ENCODE results near the gene CLMN. TPM values are rescaled to one million over a fixed set of nuclear protein-coding genes. Genes with fewer than 3 reads are reported as not detected.

CLMN gene
- polyA plus RNA-seq, 3 donors = 22.0 to 33.7 (median 23.2) TPM

- Histone ChIP-seq H3K27ac (ENCODE audit: low read depth in 1 of 2, low read length in 2 of 2) (no peak overlapping the region), H3K9me3 (replicated peaks in 1 of 2; ENCODE audit: control insufficient read depth in 1 of 2, insufficient read depth in 1 of 2, low read length in 2 of 2) (no peaks in the 10 kb centered on the region), H3K27me3 (ENCODE audit: control insufficient read depth in 2 of 2, insufficient read depth in 2 of 2, low read length in 2 of 2) (no peaks in the 10 kb centered on the region), H3K36me3 (replicated peaks in 1 of 2; ENCODE audit: control insufficient read depth in 1 of 2, insufficient read depth in 2 of 2, low read length in 2 of 2) (no peaks in the 10 kb centered on the region), H3K4me1 (ENCODE audit: control insufficient read depth in 1 of 2, insufficient read depth in 2 of 2, low read length in 2 of 2) (no peaks in the 10 kb centered on the region), H3K79me2 (ENCODE audit: insufficient read depth, low read length) (no peaks in the 10 kb centered on the region), H2AFZ (ENCODE audit: insufficient read depth, low read depth, low read length, poor library complexity, severe bottlenecking) (no peak overlapping the region), H3K4me3 (replicated peaks in 1 of 3; ENCODE audit: low read depth in 2 of 3, low read length in 3 of 3) (no peak overlapping the region), H4K20me1 (ENCODE audit: insufficient read depth, low read length) (peaks cover 85% of the 10 kb centered on the region), H3K4me2 (replicated peaks; ENCODE audit: extremely low read depth, low read length, poor library complexity, severe bottlenecking) (no peak overlapping the region), H3K9ac (ENCODE audit: insufficient read depth, low read length, poor library complexity, severe bottlenecking) (no peak overlapping the region)
- WGBS (ENCODE audit: insufficient coverage) = 96% methylated on average over 4 of the region's 5 CpGs
- no peak for DNase-seq
- Mint-ChIP-seq H3K4me3 (no peak overlapping the region), H3K4me1 (peaks cover 8% of the 10 kb centered on the region), H3K36me3 (peaks cover 0 to 6% of the 10 kb centered on the region in 2 donors), H3K27ac (peak overlapping the region in 2 of 7 donors; percentile 11 to 38), H3K9me3 (peaks cover 0 to 2% (median 0%) of the 10 kb centered on the region in 7 donors), H3K27me3 (ENCODE audit: low read depth in 3 of 3) (peaks cover 0 to 2% (median 1%) of the 10 kb centered on the region in 3 donors)
- TF ChIP-seq CTCF (IDR thresholded peaks at IDR 0.05) = no peak
- intact Hi-C loops (cut with micrococcal nuclease) = no loop called here
Observed at GRCh38 chr14:95272057-95272456, 47.7 kb downstream of the CLMN start.

DNA sequence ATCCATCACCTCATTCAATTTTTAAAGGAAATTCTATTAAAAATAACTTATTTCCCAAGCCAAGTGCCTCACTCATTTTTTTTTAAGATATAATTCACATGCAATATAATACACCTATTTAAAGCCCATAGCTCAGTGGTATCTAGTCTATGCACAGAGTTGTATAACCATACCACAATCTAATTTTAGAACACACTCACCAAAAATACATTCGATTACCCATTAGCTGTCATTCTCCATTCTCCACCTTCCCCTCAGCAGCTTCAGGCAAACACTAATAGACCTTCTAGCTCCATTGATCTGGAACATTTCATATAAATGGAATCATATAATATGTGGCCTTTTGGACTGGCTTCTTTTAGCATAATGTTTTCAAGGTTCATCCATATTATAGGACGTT, 49.5 kb downstream of the CLMN start:
- no peak overlapping the region for H3K9ac ChIP-seq (ENCODE audit: insufficient read depth, low read length, poor library complexity, severe bottlenecking)
- no peak for TF ChIP-seq CTCF (IDR thresholded peaks at IDR 0.05)
- no peak overlapping the region for H3K4me2 ChIP-seq (replicated peaks; ENCODE audit: extremely low read depth, low read length, poor library complexity, severe bottlenecking)
- H3K4me1 ChIP-seq (ENCODE audit: control insufficient read depth in 1 of 2, insufficient read depth in 2 of 2, low read length in 2 of 2) = peaks cover 10 to 11% of the 10 kb centered on the region in 2 donors
- Mint-ChIP-seq H3K36me3 (peaks cover 0 to 6% of the 10 kb centered on the region in 2 donors), H3K9me3 (peaks cover 0 to 2% (median 0%) of the 10 kb centered on the region in 7 donors), H3K4me3 (no peak overlapping the region), H3K27ac (no peak overlapping the region), H3K27me3 (ENCODE audit: low read depth in 3 of 3) (peaks cover 0 to 3% (median 0%) of the 10 kb centered on the region in 3 donors), H3K4me1 (peaks cover 25% of the 10 kb centered on the region)
- WGBS (ENCODE audit: insufficient coverage) = no CpG with 5 or more reads among the region's 2 CpGs
- no peak for DNase-seq
- H3K27me3 ChIP-seq (ENCODE audit: control insufficient read depth in 2 of 2, insufficient read depth in 2 of 2, low read length in 2 of 2) = no peaks in the 10 kb centered on the region
- intact Hi-C loops (cut with micrococcal nuclease) = no loop called here
- no peaks in the 10 kb centered on the region for H3K79me2 ChIP-seq (ENCODE audit: insufficient read depth, low read length)
- no peak overlapping the region for H2AFZ ChIP-seq (ENCODE audit: insufficient read depth, low read depth, low read length, poor library complexity, severe bottlenecking)
- H4K20me1 ChIP-seq (ENCODE audit: insufficient read depth, low read length) = peaks cover 82% of the 10 kb centered on the region
- H3K36me3 ChIP-seq (replicated peaks in 1 of 2; ENCODE audit: control insufficient read depth in 1 of 2, insufficient read depth in 2 of 2, low read length in 2 of 2) = no peaks in the 10 kb centered on the region
- H3K27ac ChIP-seq (ENCODE audit: low read depth in 1 of 2, low read length in 2 of 2) = no peak overlapping the region
- no peaks in the 10 kb centered on the region for H3K9me3 ChIP-seq (replicated peaks in 1 of 2; ENCODE audit: control insufficient read depth in 1 of 2, insufficient read depth in 1 of 2, low read length in 2 of 2)
- H3K4me3 ChIP-seq (replicated peaks in 1 of 3; ENCODE audit: low read depth in 2 of 3, low read length in 3 of 3) = no peak overlapping the region
